GM10847 (cell line): ENCODE data around the gene CLASP1.

ENCODE experiments used
- POLR2A ChIP-seq: IDR thresholded peaks from 2 replicates; pipeline ENCODE4 v1.6.1; 2011; ENCODE audit not compliant: insufficient read length; ENCODE audit errors: extremely low read depth

CLASP1 gene

GRCh38 chr2:121649149-121649595 is at the start of gene CLASP1:
CLASP1 (minus strand) TSS chr2:121649462; CDS start chr2:121605895, 43,567 bp downstream.
- no peak for TF ChIP-seq POLR2A

- no peak for TF ChIP-seq POLR2A
Observed at GRCh38 chr2:121698318-121698930, 49.2 kb upstream of the CLASP1 start.

GRCh38 chr2:121697108-121697631 is 47.9 kb upstream of the CLASP1 start:
- TF ChIP-seq POLR2A: no peak

GRCh38 chr2:121696410-121696930 is 47.2 kb upstream of the CLASP1 start:
- no peak for TF ChIP-seq POLR2A

- no peak for TF ChIP-seq POLR2A
Observed at GRCh38 chr2:121695171-121695451, 45.8 kb upstream of the CLASP1 start.

GRCh38 chr2:121694398-121695170 is 45.3 kb upstream of the CLASP1 start:
- TF ChIP-seq POLR2A: no peak

- no peak for TF ChIP-seq POLR2A
Observed at GRCh38 chr2:121690095-121690494, 40.8 kb upstream of the CLASP1 start.

GRCh38 chr2:121689356-121689755 is 40.1 kb upstream of the CLASP1 start:
- no peak for TF ChIP-seq POLR2A

GRCh38 chr2:121688820-121689219 is 39.6 kb upstream of the CLASP1 start:
- TF ChIP-seq POLR2A: no peak

GRCh38 chr2:121686902-121687301 is 37.6 kb upstream of the CLASP1 start:
- no peak for TF ChIP-seq POLR2A

GRCh38 chr2:121686218-121686617 is 37.0 kb upstream of the CLASP1 start:
- TF ChIP-seq POLR2A: no peak

- no peak for TF ChIP-seq POLR2A
Observed at GRCh38 chr2:121682396-121683298, 33.4 kb upstream of the CLASP1 start.

- TF ChIP-seq POLR2A: no peak
Observed at GRCh38 chr2:121677855-121678254, 28.6 kb upstream of the CLASP1 start.

GRCh38 chr2:121670181-121670580 is 20.9 kb upstream of the CLASP1 start:
- TF ChIP-seq POLR2A: no peak

GRCh38 chr2:121667618-121668017 is 18.4 kb upstream of the CLASP1 start:
- TF ChIP-seq POLR2A: no peak
